ENCODE data around the gene ZSWIM1.
A peak's percentile ranks its signal among the peaks of the same experiment; 100 is the strongest.
"Not testable (repeated sequence)": the region's sequence is repeated elsewhere in the genome, so short reads cannot be mapped to it uniquely, and the experiment has no call there.

ZSWIM1 gene

GRCh38 chr20:45857114-45857881 lies 23.7 kb upstream of the ZSWIM1 start, which contains the start of the genes ACOT8 and ZSWIM3:
Gene ACOT8, minus strand, starts transcription at chr20:45857392. Its CDS starts 77 bp downstream, at chr20:45857315.
Gene ZSWIM3, plus strand, starts transcription at chr20:45857614. Its CDS starts 212 bp downstream, at chr20:45857826.
- peak; percentile 92 to 98 for DNase-seq

- no peak for DNase-seq
Measured at GRCh38 chr20:45857882-45858216, 23.2 kb upstream of the ZSWIM1 start.

- no peak for DNase-seq
Measured at GRCh38 chr20:45859916-45860315, 21.1 kb upstream of the ZSWIM1 start.

GRCh38 chr20:45860560-45861220 lies 20.3 kb upstream of the ZSWIM1 start:
- DNase-seq: no peak

GRCh38 chr20:45861221-45862075 lies 19.6 kb upstream of the ZSWIM1 start:
- DNase-seq: no peak

GRCh38 chr20:45863543-45864470 lies 17.2 kb upstream of the ZSWIM1 start:
- no peak for DNase-seq

GRCh38 chr20:45866454-45866853 lies 14.6 kb upstream of the ZSWIM1 start:
- DNase-seq: no peak

GRCh38 chr20:45867136-45867818 lies 13.8 kb upstream of the ZSWIM1 start:
- DNase-seq: no peak

- no peak for DNase-seq
Measured at GRCh38 chr20:45867819-45868176, 13.2 kb upstream of the ZSWIM1 start.

- no peak for DNase-seq
Measured at GRCh38 chr20:45872626-45873025, 8.4 kb upstream of the ZSWIM1 start.

GRCh38 chr20:45873409-45874103 lies 7.5 kb upstream of the ZSWIM1 start:
- DNase-seq: no peak

GRCh38 chr20:45874104-45874481 lies 6.9 kb upstream of the ZSWIM1 start:
- not testable (repeated sequence) for DNase-seq

GRCh38 chr20:45874576-45874975 lies 6.5 kb upstream of the ZSWIM1 start:
- no peak for DNase-seq

GRCh38 chr20:45878076-45878761 lies 2.8 kb upstream of the ZSWIM1 start:
- no peak for DNase-seq

GRCh38 chr20:45882469-45883099 lies 1.6 kb downstream of the ZSWIM1 start:
- DNase-seq: no peak

- no peak for DNase-seq
Measured at GRCh38 chr20:45883100-45883469, 2.1 kb downstream of the ZSWIM1 start.

- DNase-seq: no peak
Measured at GRCh38 chr20:45886590-45887345, 5.7 kb downstream of the ZSWIM1 start.

- no peak for DNase-seq
Measured at GRCh38 chr20:45887346-45887715, 6.3 kb downstream of the ZSWIM1 start, which contains the start of gene SPATA25. Gene SPATA25, minus strand, starts transcription at chr20:45887622. Its CDS starts 32 bp downstream, at chr20:45887590.

GRCh38 chr20:45888681-45889080 lies 7.7 kb downstream of the ZSWIM1 start:
- no peak for DNase-seq
